ENCODE measurements around the gene FRS2.

The FRS2 gene

DNA sequence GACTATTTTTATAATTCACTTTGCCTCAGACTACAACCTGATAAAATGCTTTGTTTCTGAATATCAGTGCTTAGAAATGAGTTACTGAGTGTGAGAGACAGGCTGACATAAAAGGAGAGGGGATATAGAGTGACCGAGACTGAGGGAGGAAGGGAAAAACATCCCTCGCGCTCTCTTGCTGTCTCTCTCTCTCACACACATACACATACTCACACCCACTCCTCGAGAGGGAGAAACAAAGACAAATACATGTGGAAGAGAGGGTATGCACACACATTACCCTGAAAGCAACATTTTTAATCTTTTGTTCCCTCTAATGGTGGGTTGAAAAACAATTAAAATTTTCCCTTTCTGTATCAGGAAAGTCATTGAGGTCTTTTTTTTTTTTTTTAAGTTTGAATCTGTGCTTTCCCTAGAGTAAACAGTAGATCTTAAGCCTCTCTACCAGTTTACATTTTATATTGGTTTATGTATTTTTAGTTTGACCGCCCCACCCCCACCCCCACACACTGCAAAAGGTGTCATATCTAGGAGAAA lies 45.3 kb downstream of the FRS2 start:
- no peak overlapping the region for H2AFZ ChIP-seq (ENCODE audit: low read length)
- no peak overlapping the region for H3K4me2 ChIP-seq (ENCODE audit: low read depth, low read length)
- H3K27me3 ChIP-seq (replicated peaks; ENCODE audit: insufficient read depth, low read length), result no peaks in the 10 kb centered on the region
- no peaks in the 10 kb centered on the region for H3K9me3 ChIP-seq (replicated peaks; ENCODE audit: insufficient read depth, low read length)
- no peaks in the 10 kb centered on the region for H3F3A ChIP-seq (ENCODE audit: insufficient read depth, low read length)
- H3K36me3 ChIP-seq (replicated peaks; ENCODE audit: insufficient read depth, low read length), result no peaks in the 10 kb centered on the region
- no peak overlapping the region for H3K4me3 ChIP-seq (ENCODE audit: low read length)
- peaks cover 62% of the 10 kb centered on the region for H3K79me2 ChIP-seq (ENCODE audit: low read length)
- H4K20me1 ChIP-seq (ENCODE audit: insufficient read depth, low read length), result no peaks in the 10 kb centered on the region
- H3K9me2 ChIP-seq (replicated peaks; ENCODE audit: insufficient read depth, low read length), result no peaks in the 10 kb centered on the region
- no peak overlapping the region for H3K27ac ChIP-seq (ENCODE audit: low read length)
- no peak for DNase-seq
- TF ChIP-seq EZH2 (optimal IDR thresholded peaks at IDR 0.05; ENCODE audit: low read depth, low read length) (no peak), EZH2phosphoT487 (IDR thresholded peaks at IDR 0.05; ENCODE audit: low read length) (no peak)
- TF ChIP-seq, protein P1, sequence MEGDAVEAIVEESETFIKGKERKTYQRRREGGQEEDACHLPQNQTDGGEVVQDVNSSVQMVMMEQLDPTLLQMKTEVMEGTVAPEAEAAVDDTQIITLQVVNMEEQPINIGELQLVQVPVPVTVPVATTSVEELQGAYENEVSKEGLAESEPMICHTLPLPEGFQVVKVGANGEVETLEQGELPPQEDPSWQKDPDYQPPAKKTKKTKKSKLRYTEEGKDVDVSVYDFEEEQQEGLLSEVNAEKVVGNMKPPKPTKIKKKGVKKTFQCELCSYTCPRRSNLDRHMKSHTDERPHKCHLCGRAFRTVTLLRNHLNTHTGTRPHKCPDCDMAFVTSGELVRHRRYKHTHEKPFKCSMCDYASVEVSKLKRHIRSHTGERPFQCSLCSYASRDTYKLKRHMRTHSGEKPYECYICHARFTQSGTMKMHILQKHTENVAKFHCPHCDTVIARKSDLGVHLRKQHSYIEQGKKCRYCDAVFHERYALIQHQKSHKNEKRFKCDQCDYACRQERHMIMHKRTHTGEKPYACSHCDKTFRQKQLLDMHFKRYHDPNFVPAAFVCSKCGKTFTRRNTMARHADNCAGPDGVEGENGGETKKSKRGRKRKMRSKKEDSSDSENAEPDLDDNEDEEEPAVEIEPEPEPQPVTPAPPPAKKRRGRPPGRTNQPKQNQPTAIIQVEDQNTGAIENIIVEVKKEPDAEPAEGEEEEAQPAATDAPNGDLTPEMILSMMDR (IDR thresholded peaks at IDR 0.05; ENCODE audit: low read length), result no peak
- H3K9ac ChIP-seq (ENCODE audit: low read length), result no peak overlapping the region
- H3K4me1 ChIP-seq (ENCODE audit: low read length), result no peaks in the 10 kb centered on the region

DNA sequence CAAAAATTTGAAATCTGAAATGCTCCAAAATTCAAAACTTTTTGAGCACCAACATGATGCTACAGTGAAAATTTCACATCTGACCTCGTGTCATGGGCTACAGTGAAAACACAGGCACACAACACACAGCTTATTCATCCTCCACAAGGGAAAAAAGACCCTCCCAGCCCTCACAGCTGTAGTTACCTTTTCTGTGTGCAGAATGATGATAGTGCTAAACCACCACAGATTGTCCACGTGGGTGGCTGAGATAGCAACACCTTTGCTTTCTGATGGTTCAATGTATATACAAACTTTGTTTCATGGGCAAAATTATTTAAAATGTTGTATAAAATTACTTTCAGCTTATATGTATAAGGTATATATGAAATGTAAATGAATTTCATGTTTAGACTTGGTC lies 46.8 kb downstream of the FRS2 start:
- Histone ChIP-seq H2AFZ (ENCODE audit: low read length) (no peak overlapping the region), H3K79me2 (ENCODE audit: low read length) (peaks cover 62% of the 10 kb centered on the region), H3K9me2 (replicated peaks; ENCODE audit: insufficient read depth, low read length) (no peaks in the 10 kb centered on the region), H3K36me3 (replicated peaks; ENCODE audit: insufficient read depth, low read length) (no peaks in the 10 kb centered on the region), H3K27me3 (replicated peaks; ENCODE audit: insufficient read depth, low read length) (no peaks in the 10 kb centered on the region), H3K4me1 (ENCODE audit: low read length) (no peaks in the 10 kb centered on the region), H3F3A (ENCODE audit: insufficient read depth, low read length) (no peaks in the 10 kb centered on the region), H3K4me2 (ENCODE audit: low read depth, low read length) (no peak overlapping the region), H3K4me3 (ENCODE audit: low read length) (no peak overlapping the region), H3K9ac (ENCODE audit: low read length) (no peak overlapping the region), H3K27ac (ENCODE audit: low read length) (no peak overlapping the region), H4K20me1 (ENCODE audit: insufficient read depth, low read length) (no peaks in the 10 kb centered on the region), H3K9me3 (replicated peaks; ENCODE audit: insufficient read depth, low read length) (no peaks in the 10 kb centered on the region)
- no peak for TF ChIP-seq EZH2 (optimal IDR thresholded peaks at IDR 0.05; ENCODE audit: low read depth, low read length)
- TF ChIP-seq, protein P1 (IDR thresholded peaks at IDR 0.05; ENCODE audit: low read length), result no peak
- no peak for TF ChIP-seq EZH2phosphoT487 (IDR thresholded peaks at IDR 0.05; ENCODE audit: low read length)
- no peak for DNase-seq

DNA sequence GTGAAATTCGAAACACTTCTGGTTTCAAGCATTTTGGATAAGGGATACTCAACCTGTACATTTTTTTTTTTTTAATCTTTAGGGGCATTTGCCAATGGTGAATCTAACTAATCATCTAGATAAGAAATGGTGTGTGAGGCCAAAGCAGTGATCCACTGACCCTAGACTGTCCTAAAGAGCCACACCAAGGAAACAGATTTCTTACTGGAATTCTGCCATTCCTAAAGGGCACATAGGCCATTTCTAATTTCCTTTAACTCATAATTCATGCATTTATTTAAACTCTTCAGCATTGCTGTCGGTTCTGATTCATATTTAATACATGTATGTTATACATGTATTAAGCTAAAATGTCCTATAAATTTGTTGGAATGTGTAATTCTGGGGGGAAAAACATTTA lies 47.2 kb downstream of the FRS2 start:
- H4K20me1 ChIP-seq (ENCODE audit: insufficient read depth, low read length), result no peaks in the 10 kb centered on the region

More for the DNA sequence above, 47.2 kb downstream of the FRS2 start:
- H3K4me3 ChIP-seq (ENCODE audit: low read length), result no peak overlapping the region
- H3K4me2 ChIP-seq (ENCODE audit: low read depth, low read length), result no peak overlapping the region
- TF ChIP-seq EZH2phosphoT487 (IDR thresholded peaks at IDR 0.05; ENCODE audit: low read length), result no peak
- TF ChIP-seq, protein P1 (IDR thresholded peaks at IDR 0.05; ENCODE audit: low read length), result no peak
- no peaks in the 10 kb centered on the region for H3K9me2 ChIP-seq (replicated peaks; ENCODE audit: insufficient read depth, low read length)
- H2AFZ ChIP-seq (ENCODE audit: low read length), result no peak overlapping the region
- no peak overlapping the region for H3K27ac ChIP-seq (ENCODE audit: low read length)
- no peak overlapping the region for H3K9ac ChIP-seq (ENCODE audit: low read length)
- H3K79me2 ChIP-seq (ENCODE audit: low read length), result peaks cover 65% of the 10 kb centered on the region
- H3K4me1 ChIP-seq (ENCODE audit: low read length), result no peaks in the 10 kb centered on the region
- no peak for DNase-seq
- no peaks in the 10 kb centered on the region for H3K36me3 ChIP-seq (replicated peaks; ENCODE audit: insufficient read depth, low read length)
- H3F3A ChIP-seq (ENCODE audit: insufficient read depth, low read length), result no peaks in the 10 kb centered on the region
- H3K27me3 ChIP-seq (replicated peaks; ENCODE audit: insufficient read depth, low read length), result no peaks in the 10 kb centered on the region
- H3K9me3 ChIP-seq (replicated peaks; ENCODE audit: insufficient read depth, low read length), result no peaks in the 10 kb centered on the region

Data from MM.1S (cell line).